OCI-LY7 (cell line): Measurements from ENCODE around the gene CAV1.

Source experiments
- CTCF ChIP-seq: fragments of 200-600 bp; sonication (generic); conservative IDR thresholded peaks from 2 replicates; pipeline ENCODE4 v1.5.1; 2014; ENCODE audit warnings: mild to moderate bottlenecking, antibody characterized with exemption, low read length, moderate library complexity, mixed read lengths
- EZH2phosphoT487 ChIP-seq: fragments of 200-600 bp; sonication (generic); IDR thresholded peaks from 2 replicates; pipeline ENCODE4 v1.6.1; 2018; ENCODE audit warnings: low read depth, borderline replicate concordance, mild to moderate bottlenecking, mixed run types, antibody characterized with exemption, low read length, moderate library complexity, mixed read lengths

GRCh38 chr7:116477625-116478024, 47.2 kb upstream of the CAV1 start:
- no peak for TF ChIP-seq CTCF
- TF ChIP-seq EZH2phosphoT487, result no peak
